ENCODE measurements around the gene RABGGTB.
"Not testable (repeated sequence)": the region's sequence is repeated elsewhere in the genome, so short reads cannot be mapped to it uniquely, and the experiment has no call there.

Gene RABGGTB

DNA sequence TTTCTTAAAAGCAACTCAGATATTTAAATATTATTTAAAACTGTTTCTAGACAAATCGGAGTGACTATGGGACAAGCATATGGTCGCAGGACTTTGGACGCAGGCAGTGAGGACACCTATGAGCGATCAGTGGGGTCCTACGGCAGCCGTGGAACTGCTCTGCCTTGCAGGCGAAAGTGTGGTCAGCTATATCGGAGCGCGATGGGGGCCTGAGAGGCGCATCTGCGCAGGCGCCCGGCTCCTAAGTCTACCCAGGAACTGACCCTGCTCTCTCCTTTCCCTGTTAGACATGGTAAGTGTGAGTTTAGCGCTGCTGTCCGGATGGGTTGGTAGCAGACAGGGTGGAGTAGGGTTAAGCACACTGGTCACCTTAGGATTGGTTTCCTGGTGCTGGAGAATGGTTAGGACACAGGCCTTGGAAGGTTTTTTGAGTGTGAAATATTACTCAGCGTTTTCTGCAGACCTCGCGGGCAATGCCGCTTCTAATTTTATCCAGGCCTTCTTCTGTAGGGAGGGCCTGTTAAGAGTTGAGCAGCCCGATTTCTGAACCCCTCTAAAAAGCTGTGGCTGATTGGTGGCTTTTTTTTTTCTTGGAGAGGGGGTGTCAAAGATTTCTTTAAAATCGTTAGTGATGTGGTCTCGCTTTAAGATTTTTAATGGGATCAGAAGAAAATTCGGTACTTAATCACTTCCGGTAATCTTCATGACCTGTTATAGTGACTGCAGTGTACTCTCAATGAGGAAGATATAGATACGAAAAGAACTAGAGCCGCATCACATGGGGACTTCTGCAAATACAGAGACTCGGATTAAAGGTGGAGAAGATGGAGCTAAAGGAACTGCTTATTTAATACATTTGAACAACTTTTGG is at the start of gene RABGGTB:
TSS of gene RABGGTB (plus strand) at position 274 of the 871 bp plus-strand sequence. CDS start at position 290, 16 bp downstream.
- DNase-seq (ENCODE audit: low read depth), result peak; percentile 97

DNA sequence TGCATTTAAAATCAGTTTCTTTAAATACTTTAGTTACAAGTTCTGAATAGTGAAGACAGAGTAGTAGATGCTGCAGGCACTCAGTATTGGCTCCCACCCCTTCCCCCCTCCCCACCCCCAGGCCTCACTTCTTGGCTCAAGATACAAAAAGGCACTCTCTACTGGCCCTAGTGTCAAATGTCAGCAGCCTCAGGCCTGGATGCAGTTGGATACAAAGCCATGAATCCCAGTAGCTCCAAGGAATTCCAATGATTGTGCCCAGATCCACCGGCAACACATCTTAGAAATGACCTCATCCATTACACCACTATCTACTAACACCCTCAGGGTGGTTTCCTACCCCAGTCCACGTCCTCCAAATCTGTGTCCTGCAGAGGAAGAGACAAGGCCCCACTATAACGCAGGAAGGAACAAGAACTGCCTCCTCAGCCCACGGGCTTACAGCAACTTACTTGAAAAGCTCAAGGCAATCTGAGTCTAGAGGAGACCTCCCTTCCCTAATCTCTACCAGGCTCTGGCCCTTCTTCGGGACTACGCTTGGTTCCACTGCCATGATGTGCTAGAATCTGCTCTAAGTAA is 43.9 kb upstream of the RABGGTB start:
- DNase-seq (ENCODE audit: low read depth), result no peak

DNA sequence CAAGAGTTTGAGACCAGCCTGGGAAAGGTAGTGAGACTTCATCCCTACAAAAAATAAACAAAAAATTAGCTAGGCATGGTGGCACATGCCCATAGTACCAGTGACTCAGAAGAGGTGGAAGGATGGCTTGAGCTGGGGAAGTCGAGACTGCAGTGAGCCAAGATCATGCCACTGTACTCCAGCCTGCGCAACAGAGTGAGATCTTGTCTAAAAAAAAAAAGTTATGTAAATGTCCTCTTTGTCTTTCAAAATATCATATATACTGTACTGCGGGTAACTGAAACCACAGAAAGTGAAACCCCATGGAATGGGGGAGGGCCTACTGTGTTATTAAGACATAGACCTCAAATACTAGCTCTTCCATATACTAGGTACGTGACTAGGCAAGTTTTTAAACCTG is 40.8 kb upstream of the RABGGTB start:
- DNase-seq (ENCODE audit: low read depth), result no peak

DNA sequence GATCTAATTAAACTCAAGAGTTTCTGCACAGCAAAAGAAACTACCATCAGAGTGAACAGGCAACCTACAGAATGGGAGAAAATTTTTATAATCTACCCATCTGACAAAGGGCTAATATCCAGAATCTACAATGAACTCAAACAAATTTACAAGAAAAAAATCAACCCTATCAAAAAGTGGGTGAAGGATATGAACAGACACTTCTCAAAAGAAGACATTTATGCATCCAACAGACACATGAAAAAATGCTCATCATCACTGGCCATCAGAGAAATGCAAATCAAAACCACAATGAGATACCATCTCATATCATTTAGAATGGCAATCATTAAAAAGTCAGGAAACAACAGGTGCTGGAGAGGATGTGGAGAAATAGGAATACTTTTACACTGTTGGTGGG is 28.8 kb upstream of the RABGGTB start:
- not testable (repeated sequence) for DNase-seq (ENCODE audit: low read depth)

DNA sequence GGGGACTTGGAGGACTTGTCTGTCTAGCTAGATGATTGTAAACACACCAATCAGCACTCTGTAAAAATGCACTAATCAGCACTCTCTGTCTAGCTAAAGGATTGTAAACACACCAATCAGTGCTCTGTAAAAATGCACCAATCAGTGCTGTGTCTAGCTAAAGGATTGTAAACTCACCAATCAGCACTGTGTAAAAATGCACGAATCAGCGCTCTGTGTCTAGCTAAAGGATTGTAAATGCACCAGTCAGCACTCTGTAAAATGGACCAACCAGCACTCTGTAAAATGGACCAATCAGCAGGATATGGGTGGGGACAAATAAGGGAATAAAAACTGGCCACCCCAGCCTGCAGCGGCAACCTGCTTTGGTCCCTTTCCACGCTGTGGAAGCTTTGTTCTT is 27.5 kb upstream of the RABGGTB start:
- DNase-seq (ENCODE audit: low read depth), result not testable (repeated sequence)

DNA sequence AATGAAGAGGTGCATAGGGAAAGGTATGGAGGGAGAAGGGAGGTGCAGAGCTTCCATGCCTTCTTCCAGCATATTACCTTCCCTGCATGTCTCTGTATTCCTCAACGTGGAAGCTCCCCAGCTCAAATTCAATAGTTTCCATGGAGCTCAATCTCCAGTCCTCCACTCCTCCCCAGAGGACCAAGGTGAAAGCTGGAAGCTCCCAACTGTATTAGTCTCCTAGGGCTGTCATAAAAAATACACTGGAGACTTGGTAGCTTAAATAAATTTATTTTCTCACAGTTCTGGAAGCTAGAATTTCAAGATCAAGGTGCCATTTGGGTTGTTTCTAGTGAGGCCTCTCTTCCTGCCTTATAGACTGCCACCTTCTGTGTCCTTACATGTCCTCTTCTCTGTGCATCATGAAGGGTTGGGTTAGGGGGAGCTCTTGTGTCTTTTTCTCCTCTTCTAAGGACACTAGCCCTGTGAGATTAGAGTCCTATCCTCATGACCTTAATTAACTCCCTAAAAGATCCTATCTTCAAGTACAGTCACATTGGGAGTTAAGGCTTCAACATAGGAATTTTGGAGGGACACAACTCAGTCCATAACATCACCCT is 21.9 kb upstream of the RABGGTB start:
- DNase-seq (ENCODE audit: low read depth), result no peak

DNA sequence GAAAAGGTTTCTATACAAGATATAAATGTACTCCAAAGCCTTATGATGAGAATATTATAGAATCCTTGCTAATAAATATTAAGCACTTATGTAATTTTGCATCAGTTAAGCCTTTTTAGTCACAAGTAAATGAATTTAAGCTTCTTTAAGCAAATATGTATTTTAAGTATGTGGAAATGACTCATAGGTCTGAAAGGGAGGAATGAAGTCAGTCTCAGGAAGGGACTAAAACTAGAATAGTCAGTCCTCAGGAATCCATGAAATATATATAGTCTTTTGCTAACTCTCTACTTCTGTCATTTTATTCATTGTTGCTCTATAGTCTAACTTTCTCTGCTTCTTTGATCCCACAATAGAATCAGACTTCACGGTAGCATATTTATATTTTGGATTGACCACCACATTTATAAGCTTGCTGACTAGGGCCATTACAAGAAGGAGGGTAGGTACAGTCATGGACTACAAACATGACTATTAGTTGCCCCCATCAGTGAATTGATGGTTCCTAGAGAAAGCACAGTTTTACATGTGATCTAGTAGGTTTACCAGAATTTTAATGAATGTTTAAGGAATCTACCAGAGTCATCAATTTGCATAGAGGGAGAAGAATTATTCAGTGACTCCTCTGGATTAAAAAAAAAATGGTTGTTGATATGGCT is 20.2 kb upstream of the RABGGTB start:
- peak; percentile 90 for DNase-seq (ENCODE audit: low read depth)

DNA sequence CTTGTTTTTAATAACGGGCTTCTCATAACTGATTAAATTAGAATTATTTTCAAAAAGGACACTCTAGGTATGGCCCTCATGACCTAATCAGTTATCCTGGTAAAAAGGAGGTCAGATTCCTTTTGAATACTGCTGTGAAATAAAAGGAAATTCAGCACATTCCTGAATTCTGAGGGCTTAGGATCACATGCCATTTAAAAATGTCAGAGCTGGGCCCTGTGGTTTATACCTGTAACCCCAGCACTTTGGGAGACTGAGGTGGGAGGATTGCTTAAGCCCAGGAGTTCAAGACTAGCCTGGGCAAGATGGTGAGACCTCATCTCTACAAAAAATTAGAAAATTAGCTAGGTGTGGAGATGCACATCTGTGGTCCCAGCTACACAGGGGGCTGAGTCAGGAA is 18.0 kb upstream of the RABGGTB start:
- no peak for DNase-seq (ENCODE audit: low read depth)

DNA sequence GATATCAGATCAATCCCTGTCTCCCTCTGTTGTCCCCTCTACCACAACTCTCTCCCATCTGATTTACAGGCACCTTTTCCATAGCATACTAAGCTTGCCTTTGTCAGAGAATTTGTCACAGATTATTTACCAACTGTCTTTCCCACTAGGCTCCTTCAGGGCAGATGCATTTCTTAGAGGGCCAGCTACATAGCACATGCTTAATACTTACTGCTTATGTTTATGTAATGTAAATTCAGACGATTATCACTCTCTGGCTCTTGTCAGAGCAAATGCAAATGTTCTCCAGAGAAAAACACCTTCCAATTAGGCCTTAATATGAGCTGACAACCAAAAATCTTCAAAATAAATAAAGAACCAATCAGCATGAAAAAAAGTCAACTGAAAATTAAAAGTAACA is 15.3 kb upstream of the RABGGTB start:
- DNase-seq (ENCODE audit: low read depth), result no peak

DNA sequence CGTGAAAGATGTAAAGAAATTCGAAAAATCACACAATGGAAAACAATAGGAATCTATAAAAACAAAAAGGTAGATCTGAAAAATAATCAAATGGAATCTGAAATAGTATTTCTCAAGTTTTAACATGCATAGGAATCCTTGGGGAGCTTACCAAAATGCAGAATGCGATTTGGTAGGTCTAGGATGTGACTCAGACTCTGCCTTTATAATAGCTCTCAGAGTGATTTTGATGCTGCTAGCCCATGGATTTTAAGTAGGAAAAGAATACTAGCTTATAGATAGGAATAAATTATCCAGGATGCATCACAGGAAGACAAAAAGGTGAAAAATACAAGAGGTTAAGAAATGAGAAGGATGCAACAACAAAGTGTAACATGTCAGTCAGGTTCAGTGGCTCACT is 14.1 kb upstream of the RABGGTB start:
- no peak for DNase-seq (ENCODE audit: low read depth)

DNA sequence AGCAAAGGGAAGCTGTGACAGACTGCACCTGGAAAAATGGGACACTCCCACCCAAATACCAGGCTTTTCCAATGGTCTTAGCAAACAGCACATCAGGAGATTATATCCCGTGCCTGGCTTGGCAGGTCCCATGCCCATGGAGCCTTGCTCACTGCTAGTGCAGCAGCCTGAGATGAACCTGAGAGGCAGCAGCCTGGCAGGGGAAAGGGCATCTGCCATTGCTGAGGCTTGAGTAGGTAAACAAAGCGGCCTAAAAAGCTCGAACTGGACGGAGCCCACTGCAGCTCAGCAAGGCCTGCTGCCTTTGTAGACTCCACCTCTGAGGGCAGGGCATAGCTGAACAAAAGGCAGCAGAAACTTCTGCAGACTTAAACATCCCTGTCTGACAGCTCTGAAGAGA is 8.2 kb upstream of the RABGGTB start:
- DNase-seq (ENCODE audit: low read depth), result not testable (repeated sequence)

DNA sequence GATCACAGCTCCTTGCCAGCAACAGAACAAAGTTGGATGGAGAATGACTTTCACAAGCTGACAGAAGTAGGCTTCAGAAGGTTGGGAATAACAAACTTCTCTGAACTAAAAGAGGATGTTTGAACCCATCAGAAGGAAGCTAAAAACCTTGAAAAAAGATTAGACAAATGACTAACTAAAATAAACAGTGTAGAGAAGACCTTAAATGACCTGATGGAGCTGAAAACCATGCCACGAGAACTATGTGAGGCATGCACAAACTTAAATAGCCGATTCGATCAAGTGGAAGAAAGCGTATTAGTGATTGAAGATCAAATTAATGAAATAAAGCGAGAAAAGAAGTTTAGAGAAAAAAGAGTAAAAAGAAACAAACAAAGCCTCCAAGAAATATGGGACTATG is 7.4 kb upstream of the RABGGTB start:
- not testable (repeated sequence) for DNase-seq (ENCODE audit: low read depth)

DNA sequence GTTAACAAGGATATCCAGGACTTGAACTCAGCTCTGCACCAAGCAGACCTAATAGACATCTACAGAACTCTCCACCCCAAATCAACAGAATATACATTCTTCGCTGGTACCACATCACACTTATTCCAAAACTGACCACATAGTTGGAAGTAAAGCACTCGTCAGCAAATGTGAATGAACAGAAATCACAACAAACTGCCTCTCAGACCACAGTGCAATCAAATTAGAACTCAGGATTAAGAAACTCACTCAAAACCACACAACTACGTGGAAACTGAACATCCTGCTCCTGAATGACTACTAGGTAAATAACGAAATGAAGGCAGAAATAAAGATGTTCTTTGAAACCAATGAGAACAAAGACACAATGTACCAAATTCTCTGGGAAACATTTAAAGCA is 5.9 kb upstream of the RABGGTB start:
- not testable (repeated sequence) for DNase-seq (ENCODE audit: low read depth)

DNA sequence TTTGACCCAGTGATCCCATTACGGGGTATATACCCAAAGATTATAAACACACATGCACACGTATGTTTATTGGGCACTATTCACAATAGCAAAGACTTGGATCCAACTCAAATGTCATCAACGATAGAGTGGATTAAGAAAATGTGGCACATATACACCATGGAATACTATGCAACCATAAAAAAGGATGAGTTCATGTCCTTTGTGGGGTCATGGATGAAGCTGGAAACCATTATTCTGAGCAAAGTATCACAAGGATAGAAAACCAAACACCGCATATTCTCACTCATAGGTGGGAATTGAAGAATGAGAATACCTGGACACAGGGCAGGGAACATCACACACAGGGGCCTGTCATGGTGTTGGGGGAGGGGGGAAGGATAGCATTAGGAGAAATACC is 2.1 kb upstream of the RABGGTB start:
- DNase-seq (ENCODE audit: low read depth), result not testable (repeated sequence)

DNA sequence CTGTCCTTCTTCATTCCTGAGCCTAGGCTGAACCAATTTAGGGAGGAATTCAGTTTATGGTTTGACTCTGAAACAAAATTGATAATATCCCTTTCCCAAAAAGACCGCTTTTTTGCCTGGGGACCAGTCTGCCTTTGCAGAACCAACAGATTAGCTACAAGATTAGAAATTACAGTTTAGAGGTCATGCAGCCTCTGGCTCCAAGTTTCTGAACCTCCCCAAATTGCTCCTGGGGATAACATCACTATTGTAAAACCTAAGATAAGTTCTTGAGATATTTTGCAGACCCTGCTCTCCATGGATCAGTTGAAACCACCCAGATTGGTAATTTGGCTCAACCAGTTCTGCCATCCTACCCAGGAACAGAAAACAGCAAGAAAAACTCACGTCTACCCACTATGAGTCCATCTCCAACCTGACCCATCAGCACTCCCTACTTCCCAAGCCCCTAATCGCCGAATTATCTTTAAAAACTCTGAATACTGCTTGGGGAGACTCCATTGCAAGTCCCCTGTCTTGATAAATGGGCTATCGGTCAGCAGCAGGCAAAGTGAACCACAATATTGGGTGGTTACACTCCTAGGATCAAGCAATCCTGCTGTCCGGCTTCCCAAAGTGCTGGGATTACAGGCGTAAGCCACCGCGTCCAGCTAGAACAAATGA is 605 bp upstream of the RABGGTB start:
- no peak for DNase-seq (ENCODE audit: low read depth)

DNA sequence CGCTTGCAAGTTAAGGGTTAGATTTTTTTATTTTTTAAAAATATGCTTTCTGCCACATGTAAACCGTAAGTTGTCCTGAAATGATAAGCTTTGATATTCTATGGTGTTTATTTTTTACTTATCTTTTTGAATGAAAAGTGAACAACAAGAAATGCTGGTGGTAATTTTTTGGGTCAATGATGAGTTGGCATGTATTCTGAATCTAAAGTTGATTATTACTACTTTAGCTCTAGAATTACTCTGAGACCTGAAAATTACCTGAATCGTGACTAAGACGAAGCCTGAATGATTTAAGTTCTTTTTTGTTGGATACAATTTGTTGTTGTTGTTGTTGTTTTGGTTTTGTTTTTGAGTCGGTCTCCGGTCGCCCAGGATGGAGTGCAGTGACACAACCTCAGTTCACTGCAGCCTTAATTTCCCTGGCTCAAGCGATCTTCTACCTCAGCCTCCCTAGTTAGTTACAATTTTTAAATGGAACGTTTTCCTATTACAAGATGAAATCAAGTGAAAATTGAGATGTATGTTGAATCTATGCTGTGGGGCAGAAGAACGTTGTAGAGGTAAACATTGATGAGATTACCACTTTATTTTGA is 941 bp downstream of the RABGGTB start:
- no peak for DNase-seq (ENCODE audit: low read depth)

DNA sequence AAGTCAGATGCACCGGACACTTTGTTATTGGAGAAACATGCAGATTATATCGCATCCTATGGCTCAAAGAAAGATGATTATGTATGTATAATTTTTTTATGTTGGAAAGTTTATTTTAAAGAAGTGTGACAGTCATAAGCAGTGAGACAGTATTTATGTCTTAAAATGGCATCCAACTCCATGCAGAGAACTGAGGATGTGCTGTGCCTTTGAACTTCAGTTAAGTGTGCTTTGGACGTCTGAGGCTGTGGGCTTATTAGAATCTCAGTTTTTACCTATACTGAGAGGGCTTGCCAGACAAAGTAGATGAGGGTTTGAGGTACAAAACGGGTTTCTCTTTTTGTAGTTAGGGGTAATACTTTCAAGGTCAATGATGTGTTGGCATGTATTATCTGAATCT is 1.5 kb downstream of the RABGGTB start:
- DNase-seq (ENCODE audit: low read depth), result no peak

DNA sequence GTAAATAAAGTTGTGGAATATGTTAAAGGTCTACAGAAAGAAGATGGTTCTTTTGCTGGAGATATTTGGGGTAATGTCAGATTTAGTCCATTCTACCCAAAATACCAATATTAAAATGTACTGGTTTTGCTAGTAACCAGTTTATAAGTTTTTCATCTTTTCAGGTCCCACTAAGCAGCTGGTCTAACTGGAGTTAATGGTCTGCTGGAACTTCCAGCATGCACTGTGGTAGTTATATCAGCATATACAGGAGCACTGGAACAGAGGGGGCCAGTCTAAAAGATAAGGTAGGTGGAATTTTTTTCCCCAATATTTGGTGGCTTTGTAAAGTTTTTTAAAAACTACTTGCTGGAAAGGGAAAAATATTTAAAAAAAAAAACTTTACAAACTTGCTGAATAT is 3.9 kb downstream of the RABGGTB start:
- DNase-seq (ENCODE audit: low read depth), result no peak

DNA sequence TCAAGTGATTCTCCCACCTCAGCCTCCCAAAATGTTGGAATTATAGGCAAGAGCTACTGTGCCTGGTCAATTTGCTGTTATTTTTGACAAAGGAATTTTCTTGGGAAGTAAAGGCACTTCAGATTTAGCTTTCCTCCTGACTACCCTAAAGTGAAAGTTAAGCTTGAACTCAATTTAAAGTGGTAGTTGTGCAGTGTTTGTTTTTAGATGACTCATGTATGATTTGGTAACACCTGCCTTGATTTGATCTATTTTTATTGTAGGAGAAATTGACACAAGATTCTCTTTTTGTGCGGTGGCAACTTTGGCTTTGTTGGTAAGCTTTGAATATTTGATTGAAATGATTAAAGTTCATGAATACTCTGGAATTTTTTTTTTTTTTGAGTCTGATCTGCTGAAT is 5.0 kb downstream of the RABGGTB start:
- peak; percentile 42 for DNase-seq (ENCODE audit: low read depth)

DNA sequence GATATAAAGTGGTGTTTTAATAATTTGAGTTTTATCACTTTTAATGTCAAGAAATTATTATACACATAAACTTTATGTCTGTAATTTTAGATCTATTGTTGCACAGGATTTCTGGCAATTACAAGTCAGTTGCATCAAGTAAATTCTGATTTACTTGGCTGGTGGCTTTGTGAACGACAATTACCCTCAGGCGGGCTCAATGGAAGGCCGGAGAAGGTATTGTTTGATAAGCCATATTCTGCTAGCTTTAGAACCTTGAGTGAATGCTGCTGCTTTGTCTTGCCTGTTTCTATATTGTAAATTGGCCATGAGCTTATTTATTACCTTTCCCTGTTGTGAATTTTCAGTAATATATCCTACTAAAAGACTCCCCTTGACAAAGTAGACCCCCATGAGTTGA is 6.0 kb downstream of the RABGGTB start:
- no peak for DNase-seq (ENCODE audit: low read depth)

DNA sequence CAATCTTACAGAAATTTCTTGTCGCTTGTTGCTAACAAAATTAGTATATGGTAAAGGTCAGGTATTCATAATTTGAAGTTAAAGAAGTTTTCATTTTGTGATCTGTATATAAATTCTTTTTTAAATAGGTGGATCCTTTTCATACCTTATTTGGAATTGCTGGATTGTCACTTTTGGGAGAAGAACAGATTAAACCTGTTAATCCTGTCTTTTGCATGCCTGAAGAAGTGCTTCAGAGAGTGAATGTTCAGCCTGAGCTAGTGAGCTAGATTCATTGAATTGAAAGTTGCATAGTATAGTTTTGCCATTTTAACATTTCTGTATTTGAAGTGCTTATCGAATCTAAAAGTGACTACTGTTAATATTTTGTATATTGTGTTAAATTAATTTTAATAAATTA is 8.3 kb downstream of the RABGGTB start:
- DNase-seq (ENCODE audit: low read depth), result no peak

DNA sequence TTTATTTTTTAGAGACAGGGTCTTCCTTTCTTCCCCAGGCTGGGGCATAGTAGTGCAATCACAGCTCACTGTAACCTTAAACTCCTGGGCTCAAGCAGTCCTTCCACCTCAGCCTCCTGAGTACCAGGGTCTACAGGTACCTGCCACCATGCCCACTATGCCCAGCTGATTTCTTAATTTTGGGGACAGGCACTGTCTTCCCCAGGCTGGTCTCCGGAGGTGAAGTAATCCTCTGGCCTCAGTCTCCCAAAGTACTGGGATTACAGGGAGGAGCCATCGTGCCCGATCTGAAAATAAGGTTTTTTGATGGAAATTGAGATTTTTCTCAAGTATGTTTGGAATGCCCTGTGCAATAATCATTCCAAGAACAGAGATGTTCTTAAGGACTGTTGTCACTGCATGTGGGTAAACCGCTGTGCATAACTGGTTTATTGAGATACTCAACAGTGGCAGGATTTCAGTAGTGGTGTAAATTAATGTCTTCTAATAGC is 9.7 kb downstream of the RABGGTB start:
- no peak for DNase-seq (ENCODE audit: low read depth)

Data from ELR (cell line).